GM12874 (cell line): Measurements from ENCODE around the gene APOA5.

Experiments
- CTCF ChIP-seq: IDR thresholded peaks from 2 replicates; pipeline ENCODE4 v1.5.1; 2011; ENCODE audit warnings: low read depth, mild to moderate bottlenecking, control low read depth, low read length, moderate library complexity; ENCODE audit not compliant: insufficient read depth

APOA5 gene

GRCh38 chr11:116813170-116813569 is 21.5 kb upstream of the APOA5 start:
- no peak for TF ChIP-seq CTCF

- TF ChIP-seq CTCF = no peak
Measured at GRCh38 chr11:116812109-116812508, 20.4 kb upstream of the APOA5 start.

GRCh38 chr11:116811194-116811593 is 19.5 kb upstream of the APOA5 start:
- TF ChIP-seq CTCF = no peak

- no peak for TF ChIP-seq CTCF
Measured at GRCh38 chr11:116808262-116809175, 16.8 kb upstream of the APOA5 start.

GRCh38 chr11:116807601-116808261 is 16.1 kb upstream of the APOA5 start:
- no peak for TF ChIP-seq CTCF

GRCh38 chr11:116804001-116804400 is 12.3 kb upstream of the APOA5 start:
- no peak for TF ChIP-seq CTCF

- no peak for TF ChIP-seq CTCF
Measured at GRCh38 chr11:116800610-116801009, 8.9 kb upstream of the APOA5 start.
